Neural progenitor cell (in vitro differentiated cells): ENCODE measurements around the gene NOS1AP.

Experiments used
- CTCF ChIP-seq: fragments of 200-600 bp; sonication (generic); IDR thresholded peaks from 2 replicates; pipeline ENCODE4 v1.5.1; 2017; ENCODE audit warnings: antibody characterized with exemption, mild to moderate bottlenecking
- EZH2 ChIP-seq: fragments of 200-600 bp; sonication (generic); IDR thresholded peaks from 2 replicates; pipeline ENCODE4 v1.6.1; 2017; ENCODE audit warnings: antibody characterized with exemption, mild to moderate bottlenecking, moderate library complexity

GRCh38 chr1:162351246-162351842, 281.9 kb downstream of the NOS1AP start:
- TF ChIP-seq EZH2 (no peak), CTCF (no peak)
